Mammary epithelial cell (primary cell): ENCODE data around the gene MLC1.

Experiments used
- EZH2 ChIP-seq: IDR thresholded peaks from 2 replicates; pipeline ENCODE4 v1.6.1; 2012; ENCODE audit warnings: low read length, inconsistent platforms, borderline replicate concordance
- TF ChIP-seq, protein P1 (sequence below), 2 donors: IDR thresholded peaks in 1 of 2; conservative IDR thresholded peaks in 1 of 2; 2 replicates each; pipeline ENCODE4 v1.5.1; 2011 to 2012; ENCODE audit warnings: inconsistent platforms in 2 of 2, low read length in 2 of 2, mild to moderate bottlenecking in 2 of 2, control low read depth in 1 of 2, low read depth in 1 of 2; ENCODE audit not compliant: insufficient read depth in 1 of 2; ENCODE audit errors: extremely low read depth in 1 of 2

DNA sequence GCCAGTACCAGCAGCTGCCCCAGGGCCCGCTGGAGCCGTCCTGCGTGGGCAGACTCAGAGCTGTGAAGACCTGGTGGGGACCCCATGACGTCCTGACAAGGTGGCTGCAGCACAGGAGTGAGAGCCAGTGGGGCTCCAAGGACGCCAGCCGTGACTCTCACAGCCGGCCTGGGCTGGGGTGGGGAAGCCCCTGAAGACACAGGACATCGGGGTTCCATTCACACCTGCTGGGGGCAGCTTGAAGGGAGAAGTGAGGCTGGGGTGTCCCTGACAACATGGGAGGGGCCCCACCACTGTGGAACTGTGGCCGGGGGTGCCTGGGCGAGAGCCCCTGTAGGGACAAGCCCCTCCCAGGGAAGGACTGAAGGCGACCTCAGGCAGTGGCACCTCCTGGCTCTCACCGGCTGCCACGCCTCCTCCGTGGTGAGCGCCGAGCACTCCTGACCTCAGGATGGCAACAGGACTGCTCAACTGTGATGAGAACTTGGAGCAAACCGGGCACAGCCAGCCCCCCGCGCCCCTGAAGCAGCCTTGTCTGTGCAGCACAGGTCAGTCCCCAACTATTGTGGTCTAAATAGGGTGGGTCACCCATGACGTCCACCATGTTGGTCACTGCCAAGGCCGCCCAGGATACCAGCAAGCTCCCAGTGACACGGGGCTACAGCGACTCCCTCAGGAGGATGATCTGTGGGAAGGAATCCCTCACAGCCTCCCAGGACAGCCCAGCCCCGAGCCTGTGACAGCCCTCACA, 49.9 kb downstream of the MLC1 start:
- TF ChIP-seq, protein P1, sequence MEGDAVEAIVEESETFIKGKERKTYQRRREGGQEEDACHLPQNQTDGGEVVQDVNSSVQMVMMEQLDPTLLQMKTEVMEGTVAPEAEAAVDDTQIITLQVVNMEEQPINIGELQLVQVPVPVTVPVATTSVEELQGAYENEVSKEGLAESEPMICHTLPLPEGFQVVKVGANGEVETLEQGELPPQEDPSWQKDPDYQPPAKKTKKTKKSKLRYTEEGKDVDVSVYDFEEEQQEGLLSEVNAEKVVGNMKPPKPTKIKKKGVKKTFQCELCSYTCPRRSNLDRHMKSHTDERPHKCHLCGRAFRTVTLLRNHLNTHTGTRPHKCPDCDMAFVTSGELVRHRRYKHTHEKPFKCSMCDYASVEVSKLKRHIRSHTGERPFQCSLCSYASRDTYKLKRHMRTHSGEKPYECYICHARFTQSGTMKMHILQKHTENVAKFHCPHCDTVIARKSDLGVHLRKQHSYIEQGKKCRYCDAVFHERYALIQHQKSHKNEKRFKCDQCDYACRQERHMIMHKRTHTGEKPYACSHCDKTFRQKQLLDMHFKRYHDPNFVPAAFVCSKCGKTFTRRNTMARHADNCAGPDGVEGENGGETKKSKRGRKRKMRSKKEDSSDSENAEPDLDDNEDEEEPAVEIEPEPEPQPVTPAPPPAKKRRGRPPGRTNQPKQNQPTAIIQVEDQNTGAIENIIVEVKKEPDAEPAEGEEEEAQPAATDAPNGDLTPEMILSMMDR (conservative IDR thresholded peaks at IDR 0.05 in 1 of 2, IDR thresholded peaks at IDR 0.05 in 1 of 2; ENCODE audit: extremely low read depth in 1 of 2, insufficient read depth in 1 of 2, low read depth in 1 of 2, low read length in 2 of 2), result no peak
- TF ChIP-seq EZH2, result no peak
